ENCODE results near the gene CACNA1F.

Gene CACNA1F

DNA sequence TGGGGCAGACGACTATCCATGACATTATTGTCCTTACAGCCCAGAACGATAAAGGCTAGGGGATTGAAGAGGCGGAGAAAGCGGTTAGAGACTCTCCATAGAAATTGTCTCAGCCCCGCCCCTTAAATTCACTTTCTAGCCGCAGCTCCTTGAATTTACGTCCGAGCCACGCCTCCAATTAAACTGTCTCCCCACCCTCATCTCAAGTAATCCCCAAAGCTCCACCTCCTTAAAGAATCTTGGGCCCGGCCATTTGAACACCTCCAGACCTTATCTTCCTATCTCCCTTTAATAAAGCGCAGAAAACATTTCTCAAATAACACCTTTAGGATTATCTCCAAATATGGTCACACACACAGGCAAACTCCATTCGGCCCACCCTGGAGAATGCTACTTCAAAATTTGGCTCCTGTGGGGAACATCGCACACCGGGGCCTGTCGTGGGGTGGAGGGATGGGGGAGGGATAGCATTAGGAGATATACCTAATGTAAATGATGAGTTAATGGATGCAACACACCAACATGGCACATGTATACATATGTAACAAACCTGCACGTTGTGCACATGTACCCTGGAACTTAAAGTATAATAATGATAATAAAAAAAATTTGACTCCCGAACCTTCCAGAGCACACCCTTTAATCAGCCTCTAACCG lies 77.8 kb downstream of the CACNA1F start:
- no peak for DNase-seq (ENCODE audit: low read depth in 2 of 2)
